Prostate gland (tissue), 2 donors: ENCODE results near the gene NOP16.

Experiments
- CTCF ChIP-seq, 4 experiments: fragments of 200-600 bp in 2 of 4; fragments of 450-650 bp in 2 of 4; sonication (generic) in 2 of 4; IDR thresholded peaks; 1 replicate in 3 of 4; 2 replicates in 1 of 4; pipeline ENCODE4 v1.5.1; 2016 to 2019; ENCODE audit warnings: antibody characterized with exemption in 4 of 4, mild to moderate bottlenecking in 2 of 4, moderate library complexity in 2 of 4
- POLR2A ChIP-seq: fragments of 450-650 bp; IDR thresholded peaks from one replicate; pipeline ENCODE4 v1.6.1; 2016; ENCODE audit warnings: antibody characterized with exemption, mild to moderate bottlenecking

DNA sequence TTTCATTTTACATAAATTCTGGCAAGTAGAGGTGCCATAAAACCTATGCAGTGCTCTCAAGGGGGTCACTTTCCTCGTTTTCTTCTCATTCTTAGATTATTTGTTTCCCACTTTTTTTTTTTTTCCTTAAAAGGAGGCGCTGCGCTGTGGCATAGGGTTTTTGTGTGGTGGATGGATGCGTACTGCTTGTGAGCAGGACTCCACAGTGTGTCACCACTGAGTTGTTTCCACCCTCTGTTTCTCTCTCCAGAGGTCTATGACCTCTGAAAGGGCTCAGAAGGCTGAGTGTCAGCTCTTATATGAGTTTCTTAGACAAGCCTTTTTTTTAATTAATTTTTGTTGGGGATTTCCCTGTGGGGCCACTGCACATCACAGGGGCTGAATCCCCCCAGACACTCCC, 41.6 kb upstream of the NOP16 start:
- TF ChIP-seq CTCF (IDR thresholded peaks at IDR 0.05) = no peak
- TF ChIP-seq POLR2A = no peak
